Cardiac septum (tissue), 1 donor: ENCODE results near the gene PAF1. TPM values are rescaled to one million over a fixed set of nuclear protein-coding genes. Genes with fewer than 3 reads are reported as not detected.

Source experiments
- DNase-seq: peaks from one replicate; pipeline ENCODE4 v3.0.0-alpha.2; 2020; ENCODE audit warnings: low spot score
- intact Hi-C: fragments of 100-400 bp; cut with DNase I; formaldehyde crosslinking; loops from one replicate; pipeline ENCODE4 v1.14.0; 2022
- long read RNA-seq: library from polyadenylated mRNA; unstranded; transcript quantifications from one replicate; pipeline ENCODE4 v2.0.0, GENCODE V29; 2021
- total RNA-seq: library from RNA; stranded (reverse); fragmentation: NEBNext Ultra II Directional; extraction: Animal tissue kit (Norgen Biotek cat#: 25700); gene quantifications from one replicate; pipeline ENCODE4 v1.2.1, GENCODE V29; 2021
- donor health status: DM: no; HTN: no; CAD: no.

PAF1 gene
- total RNA-seq = 38.0 TPM
- long read RNA-seq, transcript PAF1-201 (14 exons, 2,066 nt) = major isoform, 67 of 96 reads
- long read RNA-seq, partial matches to known transcripts = 5 of 96 reads
- long read RNA-seq, other reads (novel, unspliced or antisense) = 24 of 96 reads

- peak; percentile 99 for DNase-seq
- intact Hi-C loops = no loop called here
Observed at GRCh38 chr19:39390751-39391437, at the start of gene PAF1, which contains the start of gene MED29. Gene PAF1, minus strand, starts transcription at chr19:39391106. Its CDS starts 242 bp downstream, at chr19:39390864. Gene MED29, plus strand, starts transcription at chr19:39391378. Its CDS starts 45 bp downstream, at chr19:39391423.

GRCh38 chr19:39438270-39438934 lies 47.5 kb upstream of the PAF1 start:
- no peak for DNase-seq
- intact Hi-C loops = no loop called here

- DNase-seq = no peak
- intact Hi-C loops = no loop called here
Observed at GRCh38 chr19:39436350-39436716, 45.4 kb upstream of the PAF1 start.

DNA sequence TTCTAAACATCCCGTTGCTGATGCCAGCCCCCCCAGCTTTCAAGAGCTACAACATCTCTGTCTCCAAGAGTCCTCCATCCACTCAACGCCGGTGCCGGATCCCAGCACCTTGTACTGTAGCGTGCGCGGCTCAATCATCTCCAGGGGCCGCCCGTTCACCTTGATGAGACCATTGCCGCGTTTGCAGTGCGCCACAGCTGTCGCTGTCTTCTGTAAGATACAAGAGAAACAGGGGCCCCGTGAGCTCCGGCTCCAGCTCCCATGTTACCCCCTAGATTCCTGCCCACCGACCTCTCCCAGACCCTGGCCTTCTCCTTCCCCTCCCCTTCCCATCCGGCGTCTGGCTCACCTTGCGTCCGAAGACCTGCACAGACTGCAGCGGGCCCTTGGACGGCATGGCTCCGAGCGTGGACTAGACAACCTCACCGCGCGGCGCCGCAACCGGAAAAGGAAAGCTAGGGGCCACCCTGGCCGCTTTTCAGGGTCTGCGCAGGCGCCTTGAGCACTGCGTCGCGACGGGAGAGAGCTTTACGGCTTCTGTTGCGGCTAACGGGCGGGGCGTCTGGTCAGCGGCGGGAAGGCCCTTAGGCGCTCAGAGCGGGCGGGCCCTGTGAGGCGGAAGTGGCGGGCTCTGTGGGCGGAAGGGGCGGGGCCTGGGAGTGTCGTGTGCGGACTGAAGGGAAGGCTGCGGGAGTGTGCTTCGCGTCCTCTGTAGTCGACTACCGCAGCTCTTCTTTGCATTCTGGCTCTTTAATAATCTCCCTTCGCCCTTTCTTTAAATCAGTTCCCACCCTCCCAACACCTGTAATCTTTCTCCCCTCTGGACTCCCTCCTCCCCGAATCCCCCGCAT lies 44.8 kb upstream of the PAF1 start, which contains the start of gene RPS16:
Gene RPS16 (minus strand): TSS at position 451 of the 851 bp plus-strand sequence. CDS start 54 bp downstream, at position 397.
- DNase-seq = peak; percentile 100
- intact Hi-C loops = no loop called here

DNA sequence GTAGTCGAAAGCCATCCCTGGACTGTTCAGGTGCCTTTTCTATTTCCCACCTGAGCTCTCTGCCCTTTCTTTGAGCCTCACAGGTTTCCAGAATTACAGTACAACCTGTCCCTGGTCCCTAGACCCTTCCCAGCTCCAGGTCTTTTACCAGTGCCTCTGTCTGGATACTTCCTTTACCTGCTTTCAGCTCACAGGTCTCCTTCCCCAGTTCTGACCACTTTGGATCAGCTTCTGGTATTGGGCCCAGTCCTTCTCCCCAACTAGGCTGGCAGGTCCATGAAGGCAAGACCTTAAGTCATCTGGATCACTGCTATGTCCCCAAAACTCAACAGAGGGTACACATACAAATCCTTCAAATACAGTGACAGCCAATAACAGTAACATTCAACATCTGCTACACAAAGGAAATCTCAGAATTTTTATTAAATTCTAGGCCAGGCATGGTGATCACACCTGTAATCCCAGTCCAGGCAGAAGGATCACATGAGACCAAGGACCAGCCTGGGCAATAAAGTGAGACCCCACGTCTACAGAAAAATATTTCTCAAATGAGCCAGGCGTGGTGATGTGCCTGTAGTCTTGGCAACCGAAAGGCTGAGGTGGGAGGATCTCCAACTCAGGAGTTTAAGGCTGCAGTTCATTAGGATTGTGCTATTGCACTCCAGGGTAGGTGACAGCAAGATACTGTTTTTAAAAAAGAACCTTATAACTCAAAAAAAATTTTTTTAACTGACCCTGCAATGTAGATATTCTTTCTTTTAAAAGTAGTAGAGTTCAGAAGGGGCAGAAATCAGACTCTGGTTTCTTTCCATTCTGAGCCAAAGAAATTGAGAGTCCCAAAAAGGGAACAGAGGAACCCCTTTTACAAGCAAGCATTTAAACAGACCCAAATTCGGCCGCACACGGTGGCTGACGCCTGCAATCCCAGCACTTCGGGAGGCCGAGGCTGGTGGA lies 43.5 kb upstream of the PAF1 start:
- intact Hi-C loops = no loop called here
- DNase-seq = no peak

DNA sequence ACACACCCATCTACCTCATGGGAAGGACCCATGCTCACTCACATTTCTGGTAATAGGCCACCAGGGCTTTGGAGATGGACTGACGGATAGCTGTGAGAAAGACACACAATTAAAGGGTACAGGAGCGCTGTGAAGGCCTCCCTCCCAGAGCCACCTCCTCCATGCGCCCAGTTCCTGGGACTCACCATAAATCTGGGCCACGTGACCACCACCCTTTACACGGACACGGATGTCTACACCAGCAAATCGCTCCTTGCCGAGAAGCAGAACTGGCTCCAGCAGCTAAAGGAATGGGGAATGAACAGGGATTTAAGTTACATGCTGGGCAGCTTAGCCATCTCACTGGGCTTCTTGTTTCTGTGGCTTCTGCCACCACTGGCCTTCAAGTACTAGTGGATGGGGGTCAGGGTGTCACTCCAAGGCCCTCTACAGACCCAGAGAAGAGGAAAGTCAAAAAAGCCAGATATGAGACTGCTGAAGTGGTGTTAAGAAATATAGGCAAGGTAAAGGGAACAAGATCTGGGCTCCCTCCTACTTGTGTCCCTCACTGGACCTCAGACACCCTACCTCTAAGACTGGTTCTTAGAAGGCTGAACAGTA lies 42.7 kb upstream of the PAF1 start:
- intact Hi-C loops = no loop called here
- DNase-seq = no peak

DNA sequence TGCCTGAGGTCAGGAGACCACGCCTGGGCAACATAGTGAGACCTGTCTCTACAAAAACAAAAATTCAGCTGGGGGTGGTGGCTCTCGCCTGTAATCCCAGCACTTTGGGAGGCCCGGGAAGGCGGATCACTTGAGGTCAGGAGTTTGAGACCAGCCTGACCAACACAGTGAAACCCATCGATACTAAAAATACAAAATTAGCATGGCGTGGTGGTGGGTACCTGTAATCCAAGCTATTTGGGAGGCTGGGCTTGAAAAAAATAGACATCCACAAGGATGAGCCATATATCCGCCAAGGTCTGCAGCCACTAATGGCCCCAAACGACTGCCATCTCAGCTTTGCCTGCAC lies 41.7 kb upstream of the PAF1 start:
- no peak for DNase-seq
- intact Hi-C loops = no loop called here

DNA sequence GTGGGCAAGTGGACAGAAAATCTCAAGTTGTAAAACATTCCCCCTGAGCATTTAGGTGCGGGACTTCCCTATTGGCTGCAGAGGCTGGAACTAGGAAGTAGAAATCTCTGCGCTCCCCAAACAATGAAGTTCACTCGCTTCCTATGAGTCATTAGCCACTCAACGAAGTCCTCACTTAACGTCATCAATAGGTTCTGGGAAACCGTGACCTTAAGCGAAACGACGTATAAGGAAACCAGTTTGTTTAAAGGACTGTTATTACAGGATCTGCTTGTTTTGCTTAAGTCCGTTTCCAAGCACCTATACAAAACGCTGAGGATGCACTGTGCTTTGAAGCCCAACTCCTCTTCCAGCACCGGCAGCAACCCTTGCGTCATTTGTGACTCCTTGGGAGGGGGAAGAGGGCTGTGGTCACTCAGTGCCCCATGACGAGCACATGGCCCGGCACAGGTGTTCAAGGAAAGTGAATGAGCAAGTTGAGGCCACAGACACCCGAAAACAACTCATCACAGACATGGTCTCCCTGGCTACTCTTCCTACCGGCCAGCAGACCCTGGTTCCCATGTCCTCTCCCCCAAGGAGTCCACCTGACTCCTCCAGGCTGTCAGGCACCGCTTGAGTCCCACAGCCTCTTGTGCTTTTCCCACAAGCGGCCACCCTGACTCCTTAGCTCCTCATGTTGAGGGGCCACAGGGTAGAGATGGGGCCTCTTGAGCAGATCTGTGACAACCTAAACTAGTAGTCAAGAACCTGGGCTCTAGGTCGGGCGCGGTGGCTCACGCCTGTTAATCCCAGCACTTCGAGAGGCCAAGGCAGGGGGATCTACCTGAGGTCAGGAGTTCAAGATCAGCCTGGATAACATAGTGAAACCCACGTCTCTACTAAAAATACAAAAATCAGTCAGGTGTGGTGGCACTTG lies 40.0 kb upstream of the PAF1 start:
- intact Hi-C loops = no loop called here
- DNase-seq = no peak

GRCh38 chr19:39428283-39429112 lies 37.6 kb upstream of the PAF1 start:
- peak; percentile 82 for DNase-seq
- intact Hi-C loops = no loop called here

GRCh38 chr19:39427707-39428106 lies 36.8 kb upstream of the PAF1 start:
- no peak for DNase-seq

GRCh38 chr19:39426170-39426569 lies 35.3 kb upstream of the PAF1 start:
- intact Hi-C loops = no loop called here

More at GRCh38 chr19:39427707-39428106, 36.8 kb upstream of the PAF1 start:
- intact Hi-C loops = no loop called here

GRCh38 chr19:39425744-39426143 lies 34.8 kb upstream of the PAF1 start:
- intact Hi-C loops = no loop called here
- no peak for DNase-seq

More at GRCh38 chr19:39426170-39426569, 35.3 kb upstream of the PAF1 start:
- DNase-seq = no peak

DNA sequence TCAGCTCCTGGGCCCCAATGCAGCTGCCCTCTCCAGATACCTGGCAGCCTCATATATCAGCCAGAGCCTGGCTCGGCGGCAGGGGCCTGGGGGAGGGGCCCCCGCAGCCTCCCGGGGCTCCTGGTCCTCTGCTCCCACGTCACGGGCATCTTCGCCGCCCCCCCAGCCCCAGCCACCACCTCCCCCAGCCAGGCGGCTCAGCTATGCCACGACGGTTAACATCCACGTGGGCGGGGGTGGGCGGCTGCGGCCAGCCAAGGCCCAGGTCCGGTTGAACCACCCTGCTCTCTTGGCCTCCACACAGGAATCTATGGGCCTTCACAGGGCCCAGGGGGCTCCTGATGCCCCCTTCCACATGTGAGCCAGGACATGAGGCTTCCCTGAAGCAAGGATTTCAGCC lies 34.0 kb upstream of the PAF1 start:
- no peak for DNase-seq
- intact Hi-C loops = no loop called here

DNA sequence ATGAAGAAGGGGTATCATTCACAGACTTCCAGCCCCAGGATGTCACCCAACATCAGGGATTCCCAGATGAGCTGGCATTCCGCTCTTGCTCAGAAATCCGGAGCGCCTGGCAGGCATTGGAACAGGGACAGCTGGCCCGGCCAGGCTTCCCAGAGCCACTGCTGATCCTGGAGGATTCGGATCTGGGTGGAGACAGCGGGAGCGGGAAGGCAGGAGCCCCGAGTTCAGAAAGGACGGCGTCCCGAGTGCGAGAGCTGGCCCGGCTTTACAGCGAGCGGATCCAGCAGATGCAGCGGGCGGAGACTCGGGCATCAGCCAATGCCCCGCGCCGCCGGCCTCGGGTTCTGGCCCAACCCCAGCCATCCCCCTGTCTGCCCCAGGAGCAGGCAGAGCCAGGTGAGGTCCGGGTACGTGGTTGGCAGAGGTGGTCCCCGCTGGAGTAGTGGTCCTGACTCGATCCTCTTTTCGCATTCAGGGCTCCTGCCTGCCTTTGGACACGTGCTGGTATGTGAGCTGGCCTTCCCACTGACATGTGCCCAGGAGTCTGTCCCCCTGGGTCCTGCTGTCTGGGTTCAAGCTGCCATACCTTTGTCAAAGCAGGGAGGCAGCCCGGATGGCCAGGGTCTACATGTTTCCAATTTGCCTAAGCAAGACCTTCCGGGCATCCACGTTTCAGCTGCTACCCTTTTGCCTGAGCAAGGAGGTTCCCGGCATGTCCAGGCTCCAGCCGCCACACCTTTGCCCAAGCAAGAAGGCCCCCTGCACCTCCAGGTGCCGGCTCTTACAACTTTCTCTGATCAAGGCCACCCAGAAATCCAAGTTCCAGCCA lies 32.6 kb upstream of the PAF1 start:
- intact Hi-C loops = no loop called here

DNA sequence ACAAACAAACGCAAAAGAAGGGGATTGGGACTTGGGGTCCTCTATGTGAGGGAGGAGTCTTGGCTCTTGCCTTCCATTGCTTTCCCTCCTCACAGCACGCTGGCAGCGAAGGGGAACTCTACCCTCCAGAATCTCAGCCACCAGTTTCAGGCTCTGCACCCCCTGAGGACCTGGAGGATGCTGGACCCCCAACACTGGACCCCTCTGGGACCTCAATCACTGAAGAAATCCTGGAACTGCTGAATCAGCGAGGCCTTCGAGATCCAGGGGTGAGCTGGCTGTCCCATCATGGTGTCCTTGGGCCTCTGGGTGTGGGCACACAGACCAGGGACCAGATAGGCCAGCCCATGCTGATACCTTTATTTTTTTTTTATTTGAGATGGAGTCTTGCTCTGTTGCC lies 31.1 kb upstream of the PAF1 start:
- intact Hi-C loops = no loop called here
- DNase-seq = no peak

More for the DNA sequence above, 32.6 kb upstream of the PAF1 start:
- DNase-seq = no peak

DNA sequence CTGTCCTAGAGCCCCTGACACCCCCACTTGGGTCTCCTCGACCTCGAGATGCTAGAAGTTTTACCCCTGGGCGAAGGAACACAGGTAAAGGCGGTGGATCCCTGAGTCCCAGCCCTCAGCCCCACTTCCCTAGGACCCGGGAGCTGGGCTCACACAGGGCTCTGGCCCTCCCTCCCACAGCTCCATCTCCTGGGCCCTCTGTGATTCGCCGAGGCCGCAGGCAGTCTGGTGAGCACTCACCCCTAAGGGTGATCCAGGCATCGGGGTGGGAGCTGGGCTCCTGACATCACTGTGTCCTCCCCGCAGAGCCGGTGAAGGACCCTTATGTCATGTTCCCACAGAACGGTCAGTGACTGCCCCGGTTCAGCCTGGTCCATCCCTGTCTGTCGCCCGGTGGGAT lies 29.9 kb upstream of the PAF1 start:
- no peak for DNase-seq
- intact Hi-C loops = no loop called here
